ENCODE data around the gene ARSJ.

ARSJ gene

GRCh38 chr4:113919611-113920010 lies 59.8 kb downstream of the ARSJ start:
- TF ChIP-seq CTCF (IDR thresholded peaks at IDR 0.05; ENCODE audit: extremely low read depth, insufficient read depth, missing control alignments) = no peak
- DNase-seq (ENCODE audit: low spot score) = no peak
- in situ Hi-C loops (cut with MboI; ENCODE audit: low pct_unique_long_range_greater_than_20kb, low sequenced_read_pairs, unreplicated experiment) = no loop called here

- in situ Hi-C loops (cut with MboI; ENCODE audit: low pct_unique_long_range_greater_than_20kb, low sequenced_read_pairs, unreplicated experiment) = no loop called here
- TF ChIP-seq CTCF (IDR thresholded peaks at IDR 0.05; ENCODE audit: extremely low read depth, insufficient read depth, missing control alignments) = no peak
- no peak for DNase-seq (ENCODE audit: low spot score)
Measured at GRCh38 chr4:113919145-113919544, 60.3 kb downstream of the ARSJ start.

- in situ Hi-C loops (cut with MboI; ENCODE audit: low pct_unique_long_range_greater_than_20kb, low sequenced_read_pairs, unreplicated experiment) = no loop called here
- TF ChIP-seq CTCF (IDR thresholded peaks at IDR 0.05; ENCODE audit: extremely low read depth, insufficient read depth, missing control alignments) = peak; percentile 40
- DNase-seq (ENCODE audit: low spot score) = no peak
Measured at GRCh38 chr4:113908829-113909228, 70.6 kb downstream of the ARSJ start.

- TF ChIP-seq CTCF (IDR thresholded peaks at IDR 0.05; ENCODE audit: extremely low read depth, insufficient read depth, missing control alignments) = no peak
- in situ Hi-C loops (cut with MboI; ENCODE audit: low pct_unique_long_range_greater_than_20kb, low sequenced_read_pairs, unreplicated experiment) = no loop called here
- DNase-seq (ENCODE audit: low spot score) = no peak
Measured at GRCh38 chr4:113907559-113907958, 71.9 kb downstream of the ARSJ start.

- in situ Hi-C loops (cut with MboI; ENCODE audit: low pct_unique_long_range_greater_than_20kb, low sequenced_read_pairs, unreplicated experiment) = no loop called here
- TF ChIP-seq CTCF (IDR thresholded peaks at IDR 0.05; ENCODE audit: extremely low read depth, insufficient read depth, missing control alignments) = no peak
- no peak for DNase-seq (ENCODE audit: low spot score)
Measured at GRCh38 chr4:113905301-113905700, 74.1 kb downstream of the ARSJ start.

- no peak for DNase-seq (ENCODE audit: low spot score)
- in situ Hi-C loops (cut with MboI; ENCODE audit: low pct_unique_long_range_greater_than_20kb, low sequenced_read_pairs, unreplicated experiment) = no loop called here
- TF ChIP-seq CTCF (IDR thresholded peaks at IDR 0.05; ENCODE audit: extremely low read depth, insufficient read depth, missing control alignments) = no peak
Measured at GRCh38 chr4:113904877-113905276, 74.6 kb downstream of the ARSJ start.
